IMR-90 (cell line): ENCODE results near the gene ALB. TPM values are rescaled to one million over a fixed set of nuclear protein-coding genes. Genes with fewer than 3 reads are reported as not detected.

Experiments
- ATAC-seq: fragments of 200-7000 bp; cut with Tn5 transposase; 2 replicates; pipeline ENCODE4 v1.9.1; 2020; ENCODE audit warnings: low read depth, mild to moderate bottlenecking, moderate library complexity
- BruUV-seq: library from RNA; stranded (reverse); fragments of 400-500 nt; replicated peaks from 2 replicates; lab custom pipeline; 2021; lab: Mats Ljungman, UMichigan
- CTCF ChIA-PET: fragments of 300-600 bp; formaldehyde crosslinking; extraction: SDS; loops from one replicate; lab custom pipeline; 2021; ENCODE audit warnings: antibody characterized with exemption; lab: Yijun Ruan, JAX
- POLR2A ChIA-PET: fragments of 300-600 bp; sonication (Branson Sonifier 250); formaldehyde crosslinking; loops from one replicate; lab custom pipeline; 2022; ENCODE audit warnings: antibody characterized with exemption; ENCODE audit not compliant: unreplicated experiment; lab: Charles Lee
- DNase-seq: peaks from one replicate; pipeline ENCODE4 v3.0.0; 2013
- H2AFZ ChIP-seq: replicated peaks from 2 replicates; pipeline ENCODE3; 2013; ENCODE audit warnings: low read length, mild to moderate bottlenecking; ENCODE audit not compliant: poor library complexity
- H2AK5ac ChIP-seq: 2 replicates; pipeline ENCODE4 v1.6.1; 2013; ENCODE audit warnings: low read depth, low read length, inconsistent platforms
- H2AK9ac ChIP-seq: replicated peaks from 2 replicates; pipeline ENCODE3; 2013; ENCODE audit warnings: mild to moderate bottlenecking, low read depth, low read length, moderate library complexity; ENCODE audit not compliant: poor library complexity
- H2BK120ac ChIP-seq: 2 replicates; pipeline ENCODE4 v1.6.1; 2013; ENCODE audit warnings: low read depth, low read length, inconsistent platforms
- H2BK15ac ChIP-seq: 3 replicates; pipeline ENCODE4 v1.6.1; 2013; ENCODE audit warnings: low read depth, low read length, inconsistent platforms
- H2BK20ac ChIP-seq: 2 replicates; pipeline ENCODE4 v1.6.1; 2013; ENCODE audit warnings: low read depth, mild to moderate bottlenecking, inconsistent platforms, low read length, moderate library complexity
- H2BK5ac ChIP-seq: 2 replicates; pipeline ENCODE4 v1.6.1; 2013; ENCODE audit warnings: mild to moderate bottlenecking, low read depth, low read length, inconsistent platforms; ENCODE audit not compliant: poor library complexity, severe bottlenecking
- H3K14ac ChIP-seq: replicated peaks from 2 replicates; pipeline ENCODE4 v1.6.1; 2013; ENCODE audit warnings: low read depth, low read length, inconsistent platforms
- H3K18ac ChIP-seq: 2 replicates; pipeline ENCODE4 v1.6.1; 2013; ENCODE audit warnings: low read depth, low read length, control low read depth
- H3K23ac ChIP-seq: 2 replicates; pipeline ENCODE4 v1.6.1; 2013; ENCODE audit warnings: low read depth, low read length, inconsistent platforms
- H3K27ac ChIP-seq: 2 replicates; pipeline ENCODE4 v1.5.1; 2013; ENCODE audit warnings: mild to moderate bottlenecking, control low read depth, low read length; ENCODE audit not compliant: insufficient read depth
- H3K27me3 ChIP-seq: 2 replicates; pipeline ENCODE4 v1.6.1; 2013; ENCODE audit warnings: low read length; ENCODE audit not compliant: control insufficient read depth, insufficient read depth
- H3K36me3 ChIP-seq: 2 replicates; pipeline ENCODE4 v1.6.1; 2013; ENCODE audit warnings: low read length, mixed read lengths; ENCODE audit not compliant: control insufficient read depth, insufficient read depth
- H3K4ac ChIP-seq: 2 replicates; pipeline ENCODE4 v1.6.1; 2013; ENCODE audit warnings: low read depth, low read length, inconsistent platforms
- H3K4me1 ChIP-seq: 2 replicates; pipeline ENCODE4 v1.6.1; 2013; ENCODE audit warnings: low read length, mixed read lengths; ENCODE audit not compliant: control insufficient read depth, insufficient read depth
- H3K4me2 ChIP-seq: 2 replicates; pipeline ENCODE4 v1.6.1; 2013; ENCODE audit warnings: low read depth, mild to moderate bottlenecking, control low read depth, low read length, moderate library complexity
- H3K4me3 ChIP-seq: 2 replicates; pipeline ENCODE4 v1.5.1; 2013; ENCODE audit warnings: low read depth, mild to moderate bottlenecking, control low read depth, low read length, moderate library complexity; ENCODE audit not compliant: insufficient read depth
- H3K56ac ChIP-seq: 2 replicates; pipeline ENCODE4 v1.6.1; 2013; ENCODE audit warnings: low read length, inconsistent platforms; ENCODE audit not compliant: insufficient read depth; ENCODE audit errors: extremely low read depth
- H3K79me1 ChIP-seq, 2 experiments: 2 replicates each; pipeline ENCODE4 v1.6.1; 2013; ENCODE audit warnings: low read length in 2 of 2, inconsistent platforms in 1 of 2, low read depth in 1 of 2
- H3K9ac ChIP-seq: 2 replicates; pipeline ENCODE4 v1.6.1; 2013; ENCODE audit warnings: low read depth, low read length, control low read depth
- H3K9me1 ChIP-seq: 2 replicates; pipeline ENCODE4 v1.6.1; 2013; ENCODE audit warnings: low read length, inconsistent platforms; ENCODE audit not compliant: insufficient read depth
- H3K9me3 ChIP-seq: 2 replicates; pipeline ENCODE4 v1.6.1; 2013; ENCODE audit warnings: low read length; ENCODE audit not compliant: control insufficient read depth, insufficient read depth
- H4K20me1 ChIP-seq: 2 replicates; pipeline ENCODE4 v1.6.1; 2013; ENCODE audit warnings: low read length, inconsistent platforms; ENCODE audit not compliant: insufficient read depth
- H4K5ac ChIP-seq: 2 replicates; pipeline ENCODE4 v1.6.1; 2013; ENCODE audit warnings: mild to moderate bottlenecking, low read depth, low read length, control low read depth
- H4K8ac ChIP-seq, 2 experiments: 2 replicates each; pipeline ENCODE4 v1.6.1; 2013; ENCODE audit warnings: low read depth in 2 of 2, low read length in 2 of 2, control low read depth in 1 of 2, inconsistent platforms in 1 of 2
- H4K91ac ChIP-seq: 2 replicates; pipeline ENCODE4 v1.6.1; 2013; ENCODE audit warnings: low read depth, low read length, inconsistent platforms; ENCODE audit not compliant: insufficient read depth
- BHLHE40 ChIP-seq: fragments of 150-350 bp; IDR thresholded peaks from 2 replicates; pipeline ENCODE4 v1.6.1; 2016; ENCODE audit warnings: mild to moderate bottlenecking, low read depth, low read length
- CEBPB ChIP-seq: IDR thresholded peaks from 2 replicates; pipeline ENCODE4 v1.6.1; 2012; ENCODE audit warnings: low read depth, low read length, improper control_type of control experiment
- CHD1 ChIP-seq: IDR thresholded peaks from 2 replicates; pipeline ENCODE4 v1.6.1; 2012; ENCODE audit warnings: low read depth, low read length, improper control_type of control experiment
- FOS ChIP-seq: fragments of 150-350 bp; IDR thresholded peaks from 2 replicates; pipeline ENCODE4 v1.6.1; 2016; ENCODE audit warnings: low read depth, low read length
- MAFK ChIP-seq: IDR thresholded peaks from 2 replicates; pipeline ENCODE4 v1.6.1; 2012; ENCODE audit warnings: low read depth, low read length, improper control_type of control experiment
- MAZ ChIP-seq: IDR thresholded peaks from 2 replicates; pipeline ENCODE4 v1.6.1; 2012; ENCODE audit warnings: low read depth, mild to moderate bottlenecking, low read length, improper control_type of control experiment, moderate library complexity, borderline replicate concordance
- MXI1 ChIP-seq: IDR thresholded peaks from 2 replicates; pipeline ENCODE4 v1.6.1; 2012; ENCODE audit warnings: low read depth, mild to moderate bottlenecking, low read length, moderate library complexity, borderline replicate concordance
- NFE2L2 ChIP-seq: fragments of 150-350 bp; IDR thresholded peaks from 2 replicates; pipeline ENCODE4 v1.6.1; 2016; ENCODE audit warnings: low read depth, mild to moderate bottlenecking, low read length
- POLR2A ChIP-seq: IDR thresholded peaks from 2 replicates; pipeline ENCODE4 v1.6.1; 2012; ENCODE audit warnings: mild to moderate bottlenecking, low read depth, low read length
- RAD21 ChIP-seq: IDR thresholded peaks from 2 replicates; pipeline ENCODE4 v1.6.1; 2012; ENCODE audit warnings: low read length, improper control_type of control experiment
- RCOR1 ChIP-seq: IDR thresholded peaks from 2 replicates; pipeline ENCODE4 v1.6.1; 2012; ENCODE audit warnings: mild to moderate bottlenecking, low read length, improper control_type of control experiment; ENCODE audit not compliant: insufficient replicate concordance
- RFX5 ChIP-seq: IDR thresholded peaks from 2 replicates; pipeline ENCODE4 v1.8.0; 2012; ENCODE audit warnings: low read depth, mild to moderate bottlenecking, low read length, moderate library complexity
- SMC3 ChIP-seq: fragments of 150-350 bp; IDR thresholded peaks from 2 replicates; pipeline ENCODE4 v1.6.1; 2016; ENCODE audit warnings: low read depth, mild to moderate bottlenecking, antibody characterized with exemption, low read length, moderate library complexity
- WGBS, 2 experiments: methylation state at CpG; one replicate each; pipeline versions ENCODE4 v1.1.5 to v1.1.7; 2013; ENCODE audit warnings: missing lambda C conversion rate in 2 of 2; ENCODE audit not compliant: insufficient read length in 1 of 2; ENCODE audit errors: extremely low coverage in 2 of 2; 5-methylcytosine and 5-hydroxymethylcytosine counted together
- dilution Hi-C: fragments of 300-500 bp; cut with HindIII; formaldehyde crosslinking; loops from one replicate; pipeline ENCODE4 v1.14.3; 2018; ENCODE audit warnings: low sequenced_read_pairs; ENCODE audit not compliant: unreplicated experiment
- in situ Hi-C: fragments of 300-500 bp; cut with MboI; formaldehyde crosslinking; loops from 3 replicates; pipeline ENCODE4 v1.14.3; 2019; ENCODE audit warnings: low sequenced_read_pairs, inconsistent platforms, mixed read lengths
- intact Hi-C: fragments of 100-400 bp; cut with micrococcal nuclease; formaldehyde crosslinking; loops from 2 replicates; pipeline ENCODE4 v1.10.0; 2022
- polyA plus RNA-seq, 3 experiments: library from polyadenylated mRNA; depleted of rRNA; stranded (reverse); fragments of >200 nt; gene quantifications; 2 replicates each; pipeline ENCODE4 v1.2.3, GENCODE V29; 2012; ENCODE audit warnings: low replicate concordance in 1 of 3
- total RNA-seq: library from RNA; depleted of rRNA; stranded (reverse); fragments of >200 nt; gene quantifications from 2 replicates; pipeline ENCODE4 v1.2.3, GENCODE V29; 2012
- TF ChIP-seq, protein P1 (sequence below): fragments of 150-350 bp; IDR thresholded peaks from 2 replicates; pipeline ENCODE4 v1.6.1; 2017; ENCODE audit warnings: mild to moderate bottlenecking, antibody characterized with exemption, low read length, low read depth
- TF ChIP-seq, protein P2 (sequence below): fragments of 150-350 bp; IDR thresholded peaks from 2 replicates; pipeline ENCODE4 v1.6.1; 2016; ENCODE audit warnings: low read depth, mild to moderate bottlenecking, low read length, moderate library complexity, borderline replicate concordance
- TF ChIP-seq, protein P3 (sequence below): conservative IDR thresholded peaks from 2 replicates; pipeline ENCODE4 v1.5.1; 2012; ENCODE audit warnings: mild to moderate bottlenecking, low read depth, low read length, improper control_type of control experiment

Gene ALB
- total and polyA plus RNA-seq, 2 of the 4 experiments (the other 2 are of a cell fraction): not detected

DNA sequence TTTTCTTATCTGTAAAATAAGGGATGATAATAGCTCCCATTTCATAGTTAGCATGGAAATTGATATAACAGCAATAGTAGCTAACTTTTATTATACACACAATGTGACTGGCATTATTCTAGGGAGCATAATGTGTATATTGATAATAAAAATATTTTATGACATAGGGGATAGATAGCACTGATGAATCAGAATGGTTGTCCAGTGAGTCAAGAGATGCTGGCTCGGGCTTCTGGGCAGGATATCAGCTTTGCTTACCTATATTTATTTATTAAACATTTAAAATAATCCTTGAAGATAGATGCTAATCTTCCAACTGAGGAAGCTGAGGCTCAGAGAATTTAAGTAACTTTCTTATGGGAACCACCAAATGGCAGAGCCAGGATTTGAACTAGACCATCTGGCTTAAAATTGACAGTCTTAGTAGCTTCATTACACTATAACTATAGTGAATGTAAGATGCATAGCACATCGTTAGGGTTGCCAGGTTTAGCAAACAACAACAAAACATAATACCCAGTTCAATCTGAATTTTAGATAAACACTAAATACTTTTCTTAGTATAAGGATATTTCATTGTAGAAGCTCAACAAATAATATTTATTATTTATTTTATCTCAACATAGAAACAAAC, 34.6 kb downstream of the ALB start:
- Histone ChIP-seq H2AK5ac (no peak overlapping the region), H2BK20ac (no peak overlapping the region), H3K23ac (no peak overlapping the region), H2BK5ac (no peak overlapping the region), H4K91ac (no peak overlapping the region), H4K5ac (no peak overlapping the region), H3K4me2 (no peak overlapping the region), H3K27ac (no peak overlapping the region), H2BK15ac (no peak overlapping the region), H3K27me3 (peaks cover 2% of the 10 kb centered on the region; the same call in 1 of the 2 replicates), H3K4me3 (no peak overlapping the region), H3K14ac (no peak overlapping the region), H3K9me1 (no peaks in the 10 kb centered on the region), H3K4me1 (no peaks in the 10 kb centered on the region), H2BK120ac (no peak overlapping the region), H3K9ac (no peak overlapping the region), H2AK9ac (no peak overlapping the region), H2AFZ (no peak overlapping the region), H4K20me1 (no peaks in the 10 kb centered on the region), H4K8ac (no peak overlapping the region), H3K79me1 (no peaks in the 10 kb centered on the region), H3K56ac (no peak overlapping the region), H3K18ac (no peak overlapping the region), H3K36me3 (no peaks in the 10 kb centered on the region), H3K4ac (no peak overlapping the region), H3K9me3 (no peaks in the 10 kb centered on the region)
- intact Hi-C loops (no loop called here), dilution Hi-C loops (no loop called here), in situ Hi-C loops (no loop called here)
- no CpG with 5 or more reads among the region's 2 CpGs for WGBS, 2 experiments
- DNase-seq (no peak), ATAC-seq (no peak)
- POLR2A ChIA-PET: no interaction called here
- CTCF ChIA-PET: interaction anchor here (1.0 kb wide), 1 partner anchor 8 kb away, joined by 3 read pairs; no protein-coding TSS in a partner anchor
- no TSS peak for BruUV-seq
- TF ChIP-seq, protein P1, sequence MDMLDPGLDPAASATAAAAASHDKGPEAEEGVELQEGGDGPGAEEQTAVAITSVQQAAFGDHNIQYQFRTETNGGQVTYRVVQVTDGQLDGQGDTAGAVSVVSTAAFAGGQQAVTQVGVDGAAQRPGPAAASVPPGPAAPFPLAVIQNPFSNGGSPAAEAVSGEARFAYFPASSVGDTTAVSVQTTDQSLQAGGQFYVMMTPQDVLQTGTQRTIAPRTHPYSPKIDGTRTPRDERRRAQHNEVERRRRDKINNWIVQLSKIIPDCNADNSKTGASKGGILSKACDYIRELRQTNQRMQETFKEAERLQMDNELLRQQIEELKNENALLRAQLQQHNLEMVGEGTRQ: no peak
- TF ChIP-seq RAD21: no peak
- TF ChIP-seq CHD1: no peak
- TF ChIP-seq RFX5: no peak
- no peak for TF ChIP-seq FOS
- no peak for TF ChIP-seq MAFK
- no peak for TF ChIP-seq BHLHE40
- TF ChIP-seq, protein P2, sequence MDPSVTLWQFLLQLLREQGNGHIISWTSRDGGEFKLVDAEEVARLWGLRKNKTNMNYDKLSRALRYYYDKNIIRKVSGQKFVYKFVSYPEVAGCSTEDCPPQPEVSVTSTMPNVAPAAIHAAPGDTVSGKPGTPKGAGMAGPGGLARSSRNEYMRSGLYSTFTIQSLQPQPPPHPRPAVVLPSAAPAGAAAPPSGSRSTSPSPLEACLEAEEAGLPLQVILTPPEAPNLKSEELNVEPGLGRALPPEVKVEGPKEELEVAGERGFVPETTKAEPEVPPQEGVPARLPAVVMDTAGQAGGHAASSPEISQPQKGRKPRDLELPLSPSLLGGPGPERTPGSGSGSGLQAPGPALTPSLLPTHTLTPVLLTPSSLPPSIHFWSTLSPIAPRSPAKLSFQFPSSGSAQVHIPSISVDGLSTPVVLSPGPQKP: no peak
- TF ChIP-seq RCOR1: no peak
- no peak for TF ChIP-seq MAZ
- no peak for TF ChIP-seq MXI1
- TF ChIP-seq SMC3: no peak
- TF ChIP-seq POLR2A: no peak
- no peak for TF ChIP-seq NFE2L2
- TF ChIP-seq CEBPB: no peak
- TF ChIP-seq, protein P3, sequence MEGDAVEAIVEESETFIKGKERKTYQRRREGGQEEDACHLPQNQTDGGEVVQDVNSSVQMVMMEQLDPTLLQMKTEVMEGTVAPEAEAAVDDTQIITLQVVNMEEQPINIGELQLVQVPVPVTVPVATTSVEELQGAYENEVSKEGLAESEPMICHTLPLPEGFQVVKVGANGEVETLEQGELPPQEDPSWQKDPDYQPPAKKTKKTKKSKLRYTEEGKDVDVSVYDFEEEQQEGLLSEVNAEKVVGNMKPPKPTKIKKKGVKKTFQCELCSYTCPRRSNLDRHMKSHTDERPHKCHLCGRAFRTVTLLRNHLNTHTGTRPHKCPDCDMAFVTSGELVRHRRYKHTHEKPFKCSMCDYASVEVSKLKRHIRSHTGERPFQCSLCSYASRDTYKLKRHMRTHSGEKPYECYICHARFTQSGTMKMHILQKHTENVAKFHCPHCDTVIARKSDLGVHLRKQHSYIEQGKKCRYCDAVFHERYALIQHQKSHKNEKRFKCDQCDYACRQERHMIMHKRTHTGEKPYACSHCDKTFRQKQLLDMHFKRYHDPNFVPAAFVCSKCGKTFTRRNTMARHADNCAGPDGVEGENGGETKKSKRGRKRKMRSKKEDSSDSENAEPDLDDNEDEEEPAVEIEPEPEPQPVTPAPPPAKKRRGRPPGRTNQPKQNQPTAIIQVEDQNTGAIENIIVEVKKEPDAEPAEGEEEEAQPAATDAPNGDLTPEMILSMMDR: no peak
